SK-N-SH treated with all-trans-retinoic acid at 6 μM for 48 hours (cell line): Measurements from ENCODE around the gene ATP6V1D.

Source experiments
- ATAC-seq: fragments of 200-7000 bp; cut with Tn5 transposase; 3 replicates; pipeline ENCODE4 v1.9.1; 2020; ENCODE audit warnings: mild to moderate bottlenecking, moderate library complexity
- ARNTL ChIP-seq: fragments of 450-650 bp; formaldehyde crosslinking; IDR thresholded peaks from 2 replicates; pipeline ENCODE4 v1.5.0; 2020; ENCODE audit warnings: low read depth, mild to moderate bottlenecking, moderate library complexity, borderline replicate concordance
- CREB5 ChIP-seq: fragments of 250-450 bp; sonication (Bioruptor Pico); IDR thresholded peaks from 2 replicates; pipeline ENCODE4 v1.5.1; 2020; ENCODE audit warnings: low read depth, mild to moderate bottlenecking, moderate library complexity
- CSDC2 ChIP-seq: fragments of 250-450 bp; sonication (Bioruptor Pico); IDR thresholded peaks from 2 replicates; pipeline ENCODE4 v1.5.0; 2020; ENCODE audit warnings: mild to moderate bottlenecking, moderate library complexity
- ESRRG ChIP-seq: fragments of 250-450 bp; sonication (Bioruptor Pico); IDR thresholded peaks from 2 replicates; pipeline ENCODE4 v1.6.1; 2021; ENCODE audit warnings: mild to moderate bottlenecking
- ISL1 ChIP-seq: fragments of 250-450 bp; sonication (Bioruptor Pico); IDR thresholded peaks from 2 replicates; pipeline ENCODE4 v2.1.2; 2022; ENCODE audit warnings: mild to moderate bottlenecking, moderate library complexity
- OSR1 ChIP-seq: fragments of 250-450 bp; sonication (Bioruptor Pico); IDR thresholded peaks from 2 replicates; pipeline ENCODE4 v1.8.0; 2022; ENCODE audit warnings: moderate library complexity, mild to moderate bottlenecking, inconsistent platforms
- POU6F1 ChIP-seq: fragments of 250-450 bp; sonication (Bioruptor Pico); IDR thresholded peaks from 2 replicates; pipeline ENCODE4 v1.8.0; 2021; ENCODE audit warnings: low read depth, mild to moderate bottlenecking, moderate library complexity, borderline replicate concordance
- PPARA ChIP-seq: fragments of 250-450 bp; sonication (Bioruptor Pico); IDR thresholded peaks from 2 replicates; pipeline ENCODE4 v1.5.0; 2020; ENCODE audit warnings: mild to moderate bottlenecking, borderline replicate concordance
- RARB ChIP-seq: fragments of 250-450 bp; sonication (Bioruptor Pico); IDR thresholded peaks from 2 replicates; pipeline ENCODE4 v1.8.0; 2021; ENCODE audit warnings: mild to moderate bottlenecking, moderate library complexity
- SNAI2 ChIP-seq: fragments of 250-450 bp; sonication (Bioruptor Pico); IDR thresholded peaks from 2 replicates; pipeline ENCODE4 v1.5.0; 2020; ENCODE audit warnings: mild to moderate bottlenecking, moderate library complexity
- TCF4 ChIP-seq: fragments of 250-450 bp; sonication (Bioruptor Pico); IDR thresholded peaks from 2 replicates; pipeline ENCODE4 v1.8.0; 2021; ENCODE audit warnings: mild to moderate bottlenecking, moderate library complexity, borderline replicate concordance
- ZC3H10 ChIP-seq: fragments of 250-450 bp; sonication (Bioruptor Pico); IDR thresholded peaks from 2 replicates; pipeline ENCODE4 v1.5.1; 2021; ENCODE audit warnings: mild to moderate bottlenecking, moderate library complexity
- ZFP3 ChIP-seq: fragments of 250-450 bp; sonication (Bioruptor Pico); IDR thresholded peaks from 2 replicates; pipeline ENCODE4 v1.5.0; 2020; ENCODE audit warnings: mild to moderate bottlenecking, moderate library complexity
- ZNF565 ChIP-seq: fragments of 450-650 bp; formaldehyde crosslinking; conservative IDR thresholded peaks from 2 replicates; pipeline ENCODE4 v1.5.0; 2020; ENCODE audit warnings: low read depth, mild to moderate bottlenecking, moderate library complexity
- ZNF70 ChIP-seq: fragments of 450-650 bp; formaldehyde crosslinking; IDR thresholded peaks from 2 replicates; pipeline ENCODE4 v1.5.0; 2020; ENCODE audit warnings: mild to moderate bottlenecking, moderate library complexity
- ZNF8 ChIP-seq: fragments of 450-650 bp; formaldehyde crosslinking; IDR thresholded peaks from 2 replicates; pipeline ENCODE4 v1.5.0; 2020; ENCODE audit warnings: mild to moderate bottlenecking, moderate library complexity
- TF ChIP-seq, protein P1 (sequence below): fragments of 250-450 bp; sonication (Bioruptor Pico); IDR thresholded peaks from 2 replicates; pipeline ENCODE4 v1.8.0; 2020; ENCODE audit warnings: mild to moderate bottlenecking, moderate library complexity, borderline replicate concordance
- TF ChIP-seq, protein P2 (sequence below): fragments of 250-450 bp; sonication (Bioruptor Pico); IDR thresholded peaks from 2 replicates; pipeline ENCODE4 v1.5.0; 2020; ENCODE audit warnings: mild to moderate bottlenecking, moderate library complexity
- TF ChIP-seq, protein P3 (sequence below): fragments of 250-450 bp; sonication (Bioruptor Pico); IDR thresholded peaks from 2 replicates; pipeline ENCODE4 v1.5.1; 2021; ENCODE audit warnings: mild to moderate bottlenecking, moderate library complexity

The ATP6V1D gene

DNA sequence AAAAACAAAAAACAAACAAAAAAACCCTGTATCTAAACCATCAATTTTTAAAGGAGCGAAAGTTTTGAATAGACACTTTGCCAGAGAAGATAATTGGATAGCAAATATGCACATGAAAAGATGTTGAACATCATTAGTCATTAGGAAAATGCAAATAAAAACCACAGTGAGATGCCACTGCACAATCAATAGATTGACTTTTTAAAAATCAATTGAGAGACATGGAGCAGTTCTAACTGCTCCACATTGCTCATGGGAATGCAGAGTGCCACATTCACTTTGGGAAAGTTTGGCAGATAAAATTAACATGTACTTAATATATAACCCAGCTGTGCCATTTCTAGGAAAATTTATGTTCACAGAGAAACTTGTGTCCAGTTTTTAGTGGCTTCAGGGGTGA lies 13.2 kb upstream of the ATP6V1D start:
- ATAC-seq: no peak
- TF ChIP-seq ESRRG (no peak), ZFP3 (CRISPR knock-in tag) (no peak), ZNF565 (no peak), POU6F1 (CRISPR knock-in tag) (no peak)

DNA sequence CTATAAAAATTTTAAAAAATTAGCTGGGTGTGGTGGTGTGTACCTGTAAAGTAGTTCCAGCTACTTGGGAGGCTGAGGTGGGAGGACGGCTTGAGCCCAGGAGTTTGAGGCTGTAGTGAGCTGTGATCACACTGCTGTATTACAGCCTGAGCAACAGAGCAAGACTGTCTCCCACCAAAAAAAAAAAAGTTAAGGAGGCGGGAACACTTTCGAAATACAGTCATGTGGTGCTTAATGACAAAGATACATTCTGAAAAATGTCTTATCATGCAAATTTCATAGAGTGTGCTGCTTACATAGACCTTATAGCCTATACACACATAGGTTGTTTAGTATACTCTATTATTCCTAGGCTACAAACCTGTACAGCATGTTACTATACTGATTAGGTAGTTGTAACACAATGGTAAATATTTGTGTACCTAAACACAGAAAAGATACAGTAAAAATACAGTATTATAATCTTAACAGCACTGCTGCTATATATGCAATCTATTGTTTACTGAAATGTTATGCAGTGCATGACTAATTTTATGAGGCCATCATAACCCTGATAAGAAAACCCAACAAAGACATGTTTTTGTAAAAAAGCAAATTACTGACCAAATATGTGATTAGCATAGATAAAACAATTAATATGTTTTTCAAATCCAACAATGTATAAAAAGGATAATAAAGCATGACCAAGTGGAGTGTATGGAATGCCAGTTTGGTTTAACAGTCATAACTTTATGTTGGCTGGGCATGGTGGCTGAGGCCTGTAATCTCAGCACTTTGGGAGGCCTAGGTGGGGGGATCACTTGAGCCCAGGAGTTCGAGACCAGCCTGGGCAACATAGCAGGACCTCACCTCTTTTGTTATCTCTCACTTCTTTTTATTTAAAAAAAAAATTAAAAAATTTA lies 11.9 kb upstream of the ATP6V1D start:
- TF ChIP-seq ZNF565 (no peak), TCF4 (CRISPR knock-in tag) (no peak)
- ATAC-seq: no peak

- ATAC-seq: peak; percentile 47
- TF ChIP-seq, protein P1, sequence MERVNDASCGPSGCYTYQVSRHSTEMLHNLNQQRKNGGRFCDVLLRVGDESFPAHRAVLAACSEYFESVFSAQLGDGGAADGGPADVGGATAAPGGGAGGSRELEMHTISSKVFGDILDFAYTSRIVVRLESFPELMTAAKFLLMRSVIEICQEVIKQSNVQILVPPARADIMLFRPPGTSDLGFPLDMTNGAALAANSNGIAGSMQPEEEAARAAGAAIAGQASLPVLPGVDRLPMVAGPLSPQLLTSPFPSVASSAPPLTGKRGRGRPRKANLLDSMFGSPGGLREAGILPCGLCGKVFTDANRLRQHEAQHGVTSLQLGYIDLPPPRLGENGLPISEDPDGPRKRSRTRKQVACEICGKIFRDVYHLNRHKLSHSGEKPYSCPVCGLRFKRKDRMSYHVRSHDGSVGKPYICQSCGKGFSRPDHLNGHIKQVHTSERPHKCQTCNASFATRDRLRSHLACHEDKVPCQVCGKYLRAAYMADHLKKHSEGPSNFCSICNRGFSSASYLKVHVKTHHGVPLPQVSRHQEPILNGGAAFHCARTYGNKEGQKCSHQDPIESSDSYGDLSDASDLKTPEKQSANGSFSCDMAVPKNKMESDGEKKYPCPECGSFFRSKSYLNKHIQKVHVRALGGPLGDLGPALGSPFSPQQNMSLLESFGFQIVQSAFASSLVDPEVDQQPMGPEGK (CRISPR knock-in tag): no peak
- TF ChIP-seq ARNTL (no peak), CREB5 (CRISPR knock-in tag) (no peak), ZNF8 (CRISPR knock-in tag) (no peak), TCF4 (CRISPR knock-in tag) (no peak), PPARA (CRISPR knock-in tag) (no peak), SNAI2 (CRISPR knock-in tag) (no peak), CSDC2 (CRISPR knock-in tag) (no peak), ZNF565 (no peak), RARB (no peak), ZNF70 (no peak), ISL1 (CRISPR knock-in tag) (no peak), ZC3H10 (CRISPR knock-in tag) (no peak), POU6F1 (CRISPR knock-in tag) (no peak), ZFP3 (CRISPR knock-in tag) (no peak), OSR1 (CRISPR knock-in tag) (no peak), ESRRG (no peak)
- TF ChIP-seq, protein P2, sequence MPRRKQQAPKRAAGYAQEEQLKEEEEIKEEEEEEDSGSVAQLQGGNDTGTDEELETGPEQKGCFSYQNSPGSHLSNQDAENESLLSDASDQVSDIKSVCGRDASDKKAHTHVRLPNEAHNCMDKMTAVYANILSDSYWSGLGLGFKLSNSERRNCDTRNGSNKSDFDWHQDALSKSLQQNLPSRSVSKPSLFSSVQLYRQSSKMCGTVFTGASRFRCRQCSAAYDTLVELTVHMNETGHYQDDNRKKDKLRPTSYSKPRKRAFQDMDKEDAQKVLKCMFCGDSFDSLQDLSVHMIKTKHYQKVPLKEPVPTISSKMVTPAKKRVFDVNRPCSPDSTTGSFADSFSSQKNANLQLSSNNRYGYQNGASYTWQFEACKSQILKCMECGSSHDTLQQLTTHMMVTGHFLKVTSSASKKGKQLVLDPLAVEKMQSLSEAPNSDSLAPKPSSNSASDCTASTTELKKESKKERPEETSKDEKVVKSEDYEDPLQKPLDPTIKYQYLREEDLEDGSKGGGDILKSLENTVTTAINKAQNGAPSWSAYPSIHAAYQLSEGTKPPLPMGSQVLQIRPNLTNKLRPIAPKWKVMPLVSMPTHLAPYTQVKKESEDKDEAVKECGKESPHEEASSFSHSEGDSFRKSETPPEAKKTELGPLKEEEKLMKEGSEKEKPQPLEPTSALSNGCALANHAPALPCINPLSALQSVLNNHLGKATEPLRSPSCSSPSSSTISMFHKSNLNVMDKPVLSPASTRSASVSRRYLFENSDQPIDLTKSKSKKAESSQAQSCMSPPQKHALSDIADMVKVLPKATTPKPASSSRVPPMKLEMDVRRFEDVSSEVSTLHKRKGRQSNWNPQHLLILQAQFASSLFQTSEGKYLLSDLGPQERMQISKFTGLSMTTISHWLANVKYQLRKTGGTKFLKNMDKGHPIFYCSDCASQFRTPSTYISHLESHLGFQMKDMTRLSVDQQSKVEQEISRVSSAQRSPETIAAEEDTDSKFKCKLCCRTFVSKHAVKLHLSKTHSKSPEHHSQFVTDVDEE: no peak
- TF ChIP-seq, protein P3, sequence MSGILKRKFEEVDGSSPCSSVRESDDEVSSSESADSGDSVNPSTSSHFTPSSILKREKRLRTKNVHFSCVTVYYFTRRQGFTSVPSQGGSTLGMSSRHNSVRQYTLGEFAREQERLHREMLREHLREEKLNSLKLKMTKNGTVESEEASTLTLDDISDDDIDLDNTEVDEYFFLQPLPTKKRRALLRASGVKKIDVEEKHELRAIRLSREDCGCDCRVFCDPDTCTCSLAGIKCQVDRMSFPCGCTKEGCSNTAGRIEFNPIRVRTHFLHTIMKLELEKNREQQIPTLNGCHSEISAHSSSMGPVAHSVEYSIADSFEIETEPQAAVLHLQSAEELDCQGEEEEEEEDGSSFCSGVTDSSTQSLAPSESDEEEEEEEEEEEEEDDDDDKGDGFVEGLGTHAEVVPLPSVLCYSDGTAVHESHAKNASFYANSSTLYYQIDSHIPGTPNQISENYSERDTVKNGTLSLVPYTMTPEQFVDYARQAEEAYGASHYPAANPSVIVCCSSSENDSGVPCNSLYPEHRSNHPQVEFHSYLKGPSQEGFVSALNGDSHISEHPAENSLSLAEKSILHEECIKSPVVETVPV (CRISPR knock-in tag): no peak
Measured at GRCh38 chr14:67370830-67371229, 11.2 kb upstream of the ATP6V1D start.
